Retina (tissue), 1 donor: ENCODE results near the gene SPECC1.
A peak's percentile ranks its signal among the peaks of the same experiment; 100 is the strongest.
"Not testable (repeated sequence)": the region's sequence is repeated elsewhere in the genome, so short reads cannot be mapped to it uniquely, and the experiment has no call there.

Experiments used
- DNase-seq: peaks from one replicate; pipeline ENCODE4 v3.0.0-alpha.2; 2016

Gene SPECC1

GRCh38 chr17:20073055-20073979 lies 64.2 kb downstream of the SPECC1 start:
- no peak for DNase-seq

- no peak for DNase-seq
These were observed 64.8 kb downstream of the SPECC1 start for GRCh38 chr17:20074001-20074400.

- no peak for DNase-seq
These were observed 65.3 kb downstream of the SPECC1 start for GRCh38 chr17:20074489-20074888.

GRCh38 chr17:20076137-20076536 lies 67.0 kb downstream of the SPECC1 start:
- not testable (repeated sequence) for DNase-seq

- DNase-seq, result no peak
These were observed 69.0 kb downstream of the SPECC1 start for GRCh38 chr17:20077978-20078685.

- DNase-seq, result no peak
These were observed 71.4 kb downstream of the SPECC1 start for GRCh38 chr17:20080513-20080912.

- DNase-seq, result no peak
These were observed 74.1 kb downstream of the SPECC1 start for GRCh38 chr17:20083156-20083859.

- no peak for DNase-seq
These were observed 75.6 kb downstream of the SPECC1 start for GRCh38 chr17:20084621-20085282.

- DNase-seq, result peak; percentile 34
These were observed 76.2 kb downstream of the SPECC1 start for GRCh38 chr17:20085283-20085845.

GRCh38 chr17:20086416-20087076 lies 77.4 kb downstream of the SPECC1 start:
- no peak for DNase-seq

- DNase-seq, result no peak
These were observed 78.5 kb downstream of the SPECC1 start for GRCh38 chr17:20087538-20088250.

- no peak for DNase-seq
These were observed 80.8 kb downstream of the SPECC1 start for GRCh38 chr17:20089756-20090547.

GRCh38 chr17:20091174-20092029 lies 82.2 kb downstream of the SPECC1 start:
- DNase-seq, result no peak

GRCh38 chr17:20092261-20092867 lies 83.2 kb downstream of the SPECC1 start:
- DNase-seq, result no peak

GRCh38 chr17:20092973-20093626 lies 83.9 kb downstream of the SPECC1 start:
- DNase-seq, result no peak

GRCh38 chr17:20094777-20095176 lies 85.6 kb downstream of the SPECC1 start:
- no peak for DNase-seq

GRCh38 chr17:20095336-20096080 lies 86.3 kb downstream of the SPECC1 start:
- peak; percentile 82 for DNase-seq

- DNase-seq, result no peak
These were observed 87.3 kb downstream of the SPECC1 start for GRCh38 chr17:20096430-20096829.
